Tibial artery (tissue), 4 donors: ENCODE measurements around the gene NR2F2.

Experiments used
- DNase-seq, 2 donors: peaks; one replicate each; pipeline ENCODE4 v3.0.0-alpha.2; 2019
- H3K27ac ChIP-seq, 2 donors: fragments of 200-600 bp; sonication (generic) in 1 of 2; 1 replicate in 1 of 2; 2 replicates in 1 of 2; pipeline ENCODE4 v1.5.1; 2018 to 2019; ENCODE audit warnings: mild to moderate bottlenecking in 1 of 2
- H3K27me3 ChIP-seq, 2 donors: fragments of 200-600 bp; sonication (generic) in 1 of 2; one replicate each; pipeline versions ENCODE4 v1.5.1 to v1.6.0; 2016 to 2019
- H3K36me3 ChIP-seq, 3 donors: fragments of 200-600 bp; sonication (generic) in 2 of 3; one replicate each; pipeline ENCODE4 v1.5.1; 2016 to 2019; ENCODE audit warnings: mild to moderate bottlenecking in 2 of 3
- H3K4me1 ChIP-seq, 4 donors: fragments of 200-600 bp; sonication (generic) in 2 of 4; 1 replicate in 3 of 4; 2 replicates in 1 of 4; pipeline ENCODE4 v1.5.1; 2016 to 2019
- H3K4me3 ChIP-seq, 2 donors: fragments of 200-600 bp; sonication (generic) in 1 of 2; 1 replicate in 1 of 2; 2 replicates in 1 of 2; pipeline ENCODE4 v1.5.1; 2018 to 2019; ENCODE audit warnings: mild to moderate bottlenecking in 2 of 2
- H3K9me3 ChIP-seq, 3 donors: fragments of 200-600 bp; sonication (generic) in 1 of 3; one replicate each; pipeline ENCODE4 v1.5.1; 2016 to 2019
- intact Hi-C: fragments of 100-400 bp; cut with DNase I; formaldehyde crosslinking; loops from one replicate; pipeline ENCODE4 v1.15.0; 2023; ENCODE audit warnings: low total_unique reads
- TF ChIP-seq, protein P1 (sequence below), 2 experiments: fragments of 200-600 bp in 1 of 2; fragments of 450-650 bp in 1 of 2; IDR thresholded peaks; one replicate each; pipeline ENCODE4 v1.5.1; 2017 to 2019; ENCODE audit warnings: antibody characterized with exemption in 2 of 2, mild to moderate bottlenecking in 1 of 2, moderate library complexity in 1 of 2

Gene NR2F2

DNA sequence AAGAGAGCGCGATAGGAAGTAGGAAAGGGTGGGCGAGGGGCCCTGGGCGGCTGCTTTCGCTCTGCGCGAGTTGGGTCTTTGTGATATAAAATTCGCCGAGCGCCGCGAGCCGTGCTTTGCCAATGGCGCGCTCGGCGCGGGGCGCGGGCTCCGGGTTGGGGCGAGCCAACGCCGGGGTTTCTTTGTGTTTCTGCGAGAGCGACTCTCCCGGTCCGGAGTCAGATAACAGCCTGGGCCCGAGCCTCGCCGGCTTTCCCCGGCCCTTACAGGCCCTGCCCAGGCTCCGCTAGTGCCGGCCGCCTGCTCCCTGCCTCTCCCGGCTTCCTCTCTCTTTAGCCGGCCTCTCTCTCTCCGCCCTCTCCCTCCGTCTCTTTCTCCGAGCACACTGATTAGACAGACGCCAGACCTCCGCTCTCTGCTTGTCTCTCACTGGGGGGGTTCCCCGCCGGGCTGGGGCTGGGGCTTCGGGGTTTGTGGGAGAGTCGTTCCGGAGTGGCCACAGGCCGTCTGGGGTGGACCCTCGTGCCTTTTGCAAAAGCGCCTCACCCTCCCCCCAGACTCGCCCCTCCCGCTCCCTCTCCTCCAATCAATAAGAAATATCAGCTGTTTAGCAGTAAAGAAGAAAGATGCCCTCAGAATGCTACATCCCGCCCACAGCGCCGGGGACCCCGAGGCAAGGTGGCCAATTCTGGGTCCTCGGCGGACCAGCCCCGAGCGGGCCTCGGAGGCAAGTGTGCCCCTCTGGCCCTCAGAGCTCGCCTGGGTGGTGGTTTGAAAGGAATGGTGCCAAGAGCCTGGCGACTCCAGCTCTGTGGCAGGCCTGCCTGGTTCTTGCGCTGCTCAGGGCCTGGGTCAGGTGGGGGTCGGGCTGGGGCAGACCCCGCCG is 2.9 kb downstream of the NR2F2 start:
- H3K9me3 ChIP-seq = no peaks in the 10 kb centered on the region
- no peaks in the 10 kb centered on the region for H3K27me3 ChIP-seq
- peak; percentile 45 to 70 for DNase-seq
- peak overlapping the region; percentile 97 to 99 for H3K27ac ChIP-seq
- peaks cover 0 to 8% (median 4%) of the 10 kb centered on the region in 4 donors for H3K4me1 ChIP-seq
- TF ChIP-seq, protein P1, sequence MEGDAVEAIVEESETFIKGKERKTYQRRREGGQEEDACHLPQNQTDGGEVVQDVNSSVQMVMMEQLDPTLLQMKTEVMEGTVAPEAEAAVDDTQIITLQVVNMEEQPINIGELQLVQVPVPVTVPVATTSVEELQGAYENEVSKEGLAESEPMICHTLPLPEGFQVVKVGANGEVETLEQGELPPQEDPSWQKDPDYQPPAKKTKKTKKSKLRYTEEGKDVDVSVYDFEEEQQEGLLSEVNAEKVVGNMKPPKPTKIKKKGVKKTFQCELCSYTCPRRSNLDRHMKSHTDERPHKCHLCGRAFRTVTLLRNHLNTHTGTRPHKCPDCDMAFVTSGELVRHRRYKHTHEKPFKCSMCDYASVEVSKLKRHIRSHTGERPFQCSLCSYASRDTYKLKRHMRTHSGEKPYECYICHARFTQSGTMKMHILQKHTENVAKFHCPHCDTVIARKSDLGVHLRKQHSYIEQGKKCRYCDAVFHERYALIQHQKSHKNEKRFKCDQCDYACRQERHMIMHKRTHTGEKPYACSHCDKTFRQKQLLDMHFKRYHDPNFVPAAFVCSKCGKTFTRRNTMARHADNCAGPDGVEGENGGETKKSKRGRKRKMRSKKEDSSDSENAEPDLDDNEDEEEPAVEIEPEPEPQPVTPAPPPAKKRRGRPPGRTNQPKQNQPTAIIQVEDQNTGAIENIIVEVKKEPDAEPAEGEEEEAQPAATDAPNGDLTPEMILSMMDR (IDR thresholded peaks at IDR 0.05) = no peak
- peak overlapping the region; percentile 92 to 97 for H3K4me3 ChIP-seq
- intact Hi-C loops = loop anchor here (10.0 kb wide), 2 partner anchors 1159 to 1489 kb away; no protein-coding TSS in a partner anchor
- peaks cover 50 to 66% (median 54%) of the 10 kb centered on the region in 3 donors for H3K36me3 ChIP-seq

DNA sequence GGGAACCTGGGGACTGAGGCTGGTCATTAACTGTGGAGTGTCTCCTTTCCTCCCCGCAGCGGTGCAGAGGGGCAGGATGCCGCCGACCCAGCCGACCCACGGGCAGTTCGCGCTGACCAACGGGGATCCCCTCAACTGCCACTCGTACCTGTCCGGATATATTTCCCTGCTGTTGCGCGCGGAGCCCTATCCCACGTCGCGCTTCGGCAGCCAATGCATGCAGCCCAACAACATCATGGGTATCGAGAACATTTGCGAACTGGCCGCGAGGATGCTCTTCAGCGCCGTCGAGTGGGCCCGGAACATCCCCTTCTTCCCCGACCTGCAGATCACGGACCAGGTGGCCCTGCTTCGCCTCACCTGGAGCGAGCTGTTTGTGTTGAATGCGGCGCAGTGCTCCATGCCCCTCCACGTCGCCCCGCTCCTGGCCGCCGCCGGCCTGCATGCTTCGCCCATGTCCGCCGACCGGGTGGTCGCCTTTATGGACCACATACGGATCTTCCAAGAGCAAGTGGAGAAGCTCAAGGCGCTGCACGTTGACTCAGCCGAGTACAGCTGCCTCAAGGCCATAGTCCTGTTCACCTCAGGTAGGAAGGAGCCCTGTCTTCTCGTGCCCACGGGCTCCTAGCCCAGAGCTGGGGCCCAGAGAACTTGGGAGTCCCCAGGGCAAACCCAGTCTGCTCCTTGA is 3.7 kb downstream of the NR2F2 start:
- Histone ChIP-seq H3K4me1 (peaks cover 0 to 6% (median 3%) of the 10 kb centered on the region in 4 donors), H3K27ac (peak overlapping the region; percentile 97 to 99), H3K36me3 (peaks cover 50 to 72% (median 54%) of the 10 kb centered on the region in 3 donors), H3K27me3 (no peaks in the 10 kb centered on the region), H3K4me3 (peak overlapping the region; percentile 92 to 97), H3K9me3 (no peaks in the 10 kb centered on the region)
- TF ChIP-seq, protein P1 (IDR thresholded peaks at IDR 0.05) = no peak
- intact Hi-C loops = loop anchor here (10.0 kb wide), 2 partner anchors 1159 to 1489 kb away; no protein-coding TSS in a partner anchor
- peak in 1 of 2 donors; percentile 66 for DNase-seq

DNA sequence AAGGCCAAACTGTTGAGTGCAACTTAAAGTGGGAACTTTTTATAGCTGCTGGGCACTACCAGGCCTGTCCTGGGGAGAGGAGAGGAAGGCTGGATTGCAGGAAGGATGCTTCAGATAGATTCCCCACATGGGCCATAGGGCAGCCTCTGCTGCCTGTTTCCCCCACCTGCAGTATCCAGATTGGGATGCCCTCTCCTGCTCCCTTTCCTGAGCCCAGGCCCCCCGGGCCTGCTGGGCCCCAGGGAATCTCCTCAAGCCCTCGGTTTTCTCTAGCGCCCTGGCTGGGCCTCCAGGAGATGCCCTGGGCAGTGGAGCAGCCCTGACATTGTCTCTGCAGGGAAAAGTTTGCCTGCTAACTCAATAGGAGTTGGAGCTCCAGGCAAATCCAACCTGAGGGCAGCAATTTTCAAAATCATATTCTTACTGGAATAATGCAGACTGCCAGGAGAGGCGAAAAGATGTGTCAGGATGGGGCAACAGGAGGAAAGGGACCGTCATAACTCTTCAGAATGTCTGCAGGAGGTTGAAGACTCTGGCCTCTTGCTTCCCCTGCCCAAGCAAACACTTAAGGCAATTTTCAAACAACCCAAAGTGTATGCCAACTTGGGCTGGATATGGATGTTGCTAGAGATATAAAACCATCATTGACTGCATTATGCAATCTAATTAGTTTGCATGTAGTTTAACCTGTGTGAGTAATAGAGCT is 4.4 kb downstream of the NR2F2 start:
- no peaks in the 10 kb centered on the region for H3K27me3 ChIP-seq
- TF ChIP-seq, protein P1 (IDR thresholded peaks at IDR 0.05) = no peak
- peak in 1 of 2 donors; percentile 63 for DNase-seq
- H3K4me3 ChIP-seq = peak overlapping the region; percentile 92 to 97
- H3K4me1 ChIP-seq = peaks cover 0 to 6% (median 0%) of the 10 kb centered on the region in 4 donors
- H3K27ac ChIP-seq = peak overlapping the region; percentile 97 to 99
- intact Hi-C loops = loop anchor here (10.0 kb wide), 2 partner anchors 1160 to 1490 kb away; no protein-coding TSS in a partner anchor
- peaks cover 50 to 72% (median 54%) of the 10 kb centered on the region in 3 donors for H3K36me3 ChIP-seq
- no peaks in the 10 kb centered on the region for H3K9me3 ChIP-seq

DNA sequence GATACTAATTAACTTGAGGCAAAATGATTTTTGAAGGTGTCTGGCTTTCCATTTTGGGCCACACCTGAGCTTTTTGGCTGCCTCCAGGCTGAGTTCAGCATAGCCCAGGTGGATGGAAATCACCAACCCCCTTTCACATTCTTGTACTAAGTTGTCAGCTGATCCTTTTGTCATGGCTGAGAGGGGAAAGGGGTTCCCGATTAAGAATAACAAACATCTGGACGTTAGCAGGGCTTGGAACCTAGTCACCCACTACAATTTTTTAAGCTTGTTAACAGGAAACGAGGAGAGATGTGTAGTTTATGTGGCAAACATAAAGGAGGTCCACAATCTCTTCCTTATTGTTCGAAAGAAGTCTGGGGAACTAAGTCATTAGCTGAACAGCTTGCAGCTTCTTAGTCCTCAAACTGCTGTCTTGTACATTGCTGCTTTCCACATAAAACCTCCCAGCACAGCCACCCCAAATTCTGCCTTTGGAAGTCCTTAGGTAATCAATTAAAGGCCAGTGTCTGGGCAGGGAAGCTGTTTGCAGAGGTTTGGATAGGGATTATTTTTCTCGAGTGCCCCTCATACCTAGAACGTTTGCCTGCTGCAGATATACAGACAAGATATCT is 5.0 kb downstream of the NR2F2 start:
- DNase-seq = no peak
- H3K27me3 ChIP-seq = no peaks in the 10 kb centered on the region
- intact Hi-C loops = loop anchor here (10.0 kb wide), 2 partner anchors 1161 to 1491 kb away; no protein-coding TSS in a partner anchor

More for the DNA sequence above, 5.0 kb downstream of the NR2F2 start:
- Histone ChIP-seq H3K27ac (peak overlapping the region; percentile 97 to 99), H3K9me3 (no peaks in the 10 kb centered on the region), H3K4me3 (peak overlapping the region; percentile 92 to 97), H3K4me1 (peaks cover 0 to 6% (median 0%) of the 10 kb centered on the region in 4 donors), H3K36me3 (peaks cover 50 to 72% (median 54%) of the 10 kb centered on the region in 3 donors)
- TF ChIP-seq, protein P1 (IDR thresholded peaks at IDR 0.05) = no peak
